GM12891 (cell line): ENCODE measurements around the gene CPOX.

ENCODE experiments used
- DNase-seq: peaks from one replicate; pipeline ENCODE4 v3.0.0; 2011; ENCODE audit warnings: low spot score; ENCODE audit not compliant: insufficient read length
- FAIRE-seq: peaks from 2 replicates; lab custom pipeline; 2011; peaks lifted over from hg19 to GRCh38; lab: Jason Lieb, UNC
- PAX5 ChIP-seq: IDR thresholded peaks from 2 replicates; pipeline ENCODE4 v1.6.1; 2011; ENCODE audit warnings: low read length, moderate library complexity, mild to moderate bottlenecking; ENCODE audit not compliant: insufficient read depth, severe bottlenecking
- POLR2A ChIP-seq: IDR thresholded peaks from 2 replicates; pipeline ENCODE4 v1.6.1; 2011; ENCODE audit warnings: low read depth, low read length, control low read depth
- POLR2AphosphoS5 ChIP-seq: IDR thresholded peaks from 2 replicates; pipeline ENCODE4 v1.6.1; 2011; ENCODE audit warnings: low read depth, low read length, control low read depth
- POU2F2 ChIP-seq: IDR thresholded peaks from 2 replicates; pipeline ENCODE4 v1.6.1; 2011; ENCODE audit warnings: low read depth, mild to moderate bottlenecking, control low read depth, low read length, moderate library complexity
- SPI1 ChIP-seq: IDR thresholded peaks from 2 replicates; pipeline ENCODE4 v1.6.1; 2011; ENCODE audit warnings: low read depth, low read length, control low read depth
- TAF1 ChIP-seq: IDR thresholded peaks from 2 replicates; pipeline ENCODE4 v1.6.1; 2011; ENCODE audit warnings: low read depth, low read length, control low read depth

The CPOX gene

GRCh38 chr3:98580401-98581386, 12.7 kb downstream of the CPOX start:
- TF ChIP-seq SPI1 (no peak), POLR2A (no peak), POU2F2 (no peak), PAX5 (no peak), POLR2AphosphoS5 (no peak), TAF1 (no peak)
- FAIRE-seq = peak; percentile 52
- DNase-seq = no peak

GRCh38 chr3:98577178-98577895, 16.1 kb downstream of the CPOX start:
- TF ChIP-seq POLR2A (no peak; the same call in 1 of the 2 replicates), SPI1 (no peak), POU2F2 (no peak), PAX5 (no peak), TAF1 (no peak), POLR2AphosphoS5 (no peak)
- DNase-seq (no peak), FAIRE-seq (peak; percentile 66)

GRCh38 chr3:98574132-98574531, 19.3 kb downstream of the CPOX start:
- peak; percentile 48; the same call in 1 of the 2 replicates for TF ChIP-seq TAF1
- no peak for TF ChIP-seq POLR2A
- TF ChIP-seq POU2F2 = no peak
- DNase-seq = no peak
- peak; percentile 73 for FAIRE-seq

GRCh38 chr3:98573181-98573728, 20.2 kb downstream of the CPOX start:
- DNase-seq = no peak
- TF ChIP-seq TAF1 = no peak
- no peak for TF ChIP-seq POLR2AphosphoS5
- no peak for TF ChIP-seq SPI1
- no peak for TF ChIP-seq PAX5
- no peak for TF ChIP-seq POU2F2
- TF ChIP-seq POLR2A = no peak

GRCh38 chr3:98568402-98568801, 25.0 kb downstream of the CPOX start:
- DNase-seq (no peak), FAIRE-seq (peak; percentile 43)
- TF ChIP-seq POLR2AphosphoS5 (no peak), SPI1 (peak; percentile 19; the same call in 1 of the 2 replicates)

More at GRCh38 chr3:98573181-98573728, 20.2 kb downstream of the CPOX start:
- FAIRE-seq = peak; percentile 85

GRCh38 chr3:98567666-98568270, 25.6 kb downstream of the CPOX start:
- TF ChIP-seq PAX5 = no peak
- peak; percentile 22; the same call in 1 of the 2 replicates for TF ChIP-seq TAF1
- TF ChIP-seq POU2F2 = no peak
- TF ChIP-seq POLR2AphosphoS5 = no peak
- TF ChIP-seq SPI1 = no peak
- FAIRE-seq = peak; percentile 82
- no peak for DNase-seq

GRCh38 chr3:98565843-98566242, 27.6 kb downstream of the CPOX start:
- TF ChIP-seq POLR2AphosphoS5 (no peak), PAX5 (no peak), POLR2A (no peak), POU2F2 (no peak), SPI1 (no peak), TAF1 (no peak)
- peak; percentile 87 for FAIRE-seq
- DNase-seq = no peak

- DNase-seq (no peak), FAIRE-seq (peak; percentile 75)
- TF ChIP-seq POLR2A (no peak), POU2F2 (no peak), SPI1 (no peak), POLR2AphosphoS5 (no peak), TAF1 (no peak), PAX5 (no peak)
Measured at GRCh38 chr3:98565237-98565643, 28.2 kb downstream of the CPOX start.
